WTC11 (cell line): ENCODE measurements around the gene ZNF664. TPM values are rescaled to one million over a fixed set of nuclear protein-coding genes. Genes with fewer than 3 reads are reported as not detected.

Experiments
- ATAC-seq: fragments of 200-7000 bp; cut with Tn5 transposase; 2 replicates; pipeline ENCODE4 v1.10.0; 2021; ENCODE audit warnings: mild to moderate bottlenecking, moderate library complexity
- CTCF ChIA-PET: fragments of 300-600 bp; sonication (Branson Sonifier 250); formaldehyde crosslinking; loops from one replicate; lab custom pipeline; 2021; ENCODE audit warnings: antibody characterized with exemption; lab: Charles Lee
- POLR2A ChIA-PET: fragments of 350-600 bp; sonication (Branson Sonifier 250); formaldehyde crosslinking; loops from one replicate; lab custom pipeline; 2021; ENCODE audit warnings: antibody characterized with exemption; lab: Charles Lee
- DNase-seq: peaks from one replicate; pipeline ENCODE4 v3.0.0; 2021; ENCODE audit warnings: low spot score
- H3K27ac Mint-ChIP-seq: 2 replicates; pipeline ENCODE4 v1.8.0; 2021; ENCODE audit warnings: mixed read lengths
- H3K27me3 Mint-ChIP-seq: 2 replicates; pipeline ENCODE4 v1.8.0; 2021; ENCODE audit warnings: low read depth, mild to moderate bottlenecking, moderate library complexity, mixed read lengths
- H3K36me3 Mint-ChIP-seq: 2 replicates; pipeline ENCODE4 v1.8.0; 2021; ENCODE audit warnings: mixed read lengths
- H3K4me1 Mint-ChIP-seq: 2 replicates; pipeline ENCODE4 v1.8.0; 2022; ENCODE audit warnings: mixed read lengths
- H3K4me3 Mint-ChIP-seq: 2 replicates; pipeline ENCODE4 v1.8.0; 2021; ENCODE audit warnings: mild to moderate bottlenecking, moderate library complexity, mixed read lengths
- H3K9me3 Mint-ChIP-seq: 2 replicates; pipeline ENCODE4 v1.8.0; 2021; ENCODE audit warnings: mixed read lengths
- total RNA-seq: library from RNA; stranded (reverse); gene quantifications from 3 replicates; pipeline ENCODE4 v1.2.3, GENCODE V29; 2021
- TF ChIP-seq, protein P1 (sequence below): sonication (generic); formaldehyde crosslinking; IDR thresholded peaks from 2 replicates; pipeline ENCODE4 v1.8.0; 2022; ENCODE audit warnings: mild to moderate bottlenecking, missing genetic modification reagents

ZNF664 gene
- total RNA-seq, 1 experiment from 2014 or later: 61.7 TPM

DNA sequence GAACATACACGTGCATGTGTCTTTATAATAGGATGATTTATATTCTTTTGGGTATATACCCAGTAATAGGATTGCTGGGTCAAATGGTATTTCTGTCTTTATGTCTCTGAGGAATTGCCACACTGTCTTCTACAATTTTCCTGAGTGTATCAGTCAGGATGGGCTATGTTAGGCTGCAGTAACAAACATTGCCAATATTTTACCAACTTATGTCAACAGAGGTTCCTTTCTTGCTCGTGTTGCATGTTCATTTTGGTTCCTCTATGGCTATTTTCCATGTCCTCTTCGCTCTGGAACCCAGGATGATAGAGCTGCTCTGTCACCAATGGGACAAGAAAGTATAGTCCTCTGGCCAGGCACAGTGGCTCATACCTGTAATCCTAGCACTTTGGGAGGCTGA is 86.7 kb downstream of the ZNF664 start:
- ATAC-seq: no peak
- peaks cover 14% of the 10 kb centered on the region for H3K9me3 Mint-ChIP-seq
- TF ChIP-seq, protein P1, sequence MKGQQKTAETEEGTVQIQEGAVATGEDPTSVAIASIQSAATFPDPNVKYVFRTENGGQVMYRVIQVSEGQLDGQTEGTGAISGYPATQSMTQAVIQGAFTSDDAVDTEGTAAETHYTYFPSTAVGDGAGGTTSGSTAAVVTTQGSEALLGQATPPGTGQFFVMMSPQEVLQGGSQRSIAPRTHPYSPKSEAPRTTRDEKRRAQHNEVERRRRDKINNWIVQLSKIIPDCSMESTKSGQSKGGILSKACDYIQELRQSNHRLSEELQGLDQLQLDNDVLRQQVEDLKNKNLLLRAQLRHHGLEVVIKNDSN (CRISPR knock-in tag): no peak
- no peak for DNase-seq
- ChIA-PET POLR2A (no interaction called here), CTCF (no interaction called here)
- H3K4me3 Mint-ChIP-seq: no peak overlapping the region
- peaks cover 8% of the 10 kb centered on the region for H3K36me3 Mint-ChIP-seq
- H3K27ac Mint-ChIP-seq: no peak overlapping the region
- peaks cover 5% of the 10 kb centered on the region; the same call in 1 of the 2 replicates for H3K4me1 Mint-ChIP-seq
- no peaks in the 10 kb centered on the region; the same call in 1 of the 2 replicates for H3K27me3 Mint-ChIP-seq

Other genes with a start within 250 kb of the ZNF664 start
- 0.07 to 0.11 TPM (median 0.09 TPM) in 3 replicates for gene DNAH10, start 210.9 kb upstream of the ZNF664 start, total RNA-seq
- 1.8 to 2.7 TPM (median 2.0 TPM) in 3 replicates for gene CCDC92, start 384 bp upstream of the ZNF664 start, total RNA-seq